NCI-H748 (cell line): ENCODE results near the gene GCC1.
"Not testable (repeated sequence)": the region's sequence is repeated elsewhere in the genome, so short reads cannot be mapped to it uniquely, and the experiment has no call there.

Experiments
- DNase-seq: peaks from one replicate; lab custom pipeline; 2025; ENCODE audit not compliant: unreplicated experiment; lab: John Stamatoyannopoulos, UW

Gene GCC1

GRCh38 chr7:127591189-127591588 is 5.8 kb upstream of the GCC1 start:
- DNase-seq: no peak

GRCh38 chr7:127589896-127590295 is 4.5 kb upstream of the GCC1 start:
- DNase-seq: no peak

- DNase-seq: peak; percentile 85
Measured at GRCh38 chr7:127588697-127589482, 3.5 kb upstream of the GCC1 start.

GRCh38 chr7:127588019-127588696 is 2.8 kb upstream of the GCC1 start, which contains the start of gene ARF5:
Gene ARF5 (plus strand): TSS chr7:127588411. CDS start chr7:127588499, 88 bp downstream.
- DNase-seq: peak; percentile 82

- DNase-seq: no peak
Measured at GRCh38 chr7:127587663-127588018, 2.2 kb upstream of the GCC1 start.

- DNase-seq: no peak
Measured at GRCh38 chr7:127586346-127586745, 950 bp upstream of the GCC1 start.

- DNase-seq: no peak
Measured at GRCh38 chr7:127584648-127585043, 750 bp downstream of the GCC1 start.

- no peak for DNase-seq
Measured at GRCh38 chr7:127582361-127582760, 3.0 kb downstream of the GCC1 start.

- no peak for DNase-seq
Measured at GRCh38 chr7:127581716-127582115, 3.7 kb downstream of the GCC1 start.

GRCh38 chr7:127580612-127581011 is 4.8 kb downstream of the GCC1 start:
- no peak for DNase-seq

GRCh38 chr7:127578711-127579275 is 6.6 kb downstream of the GCC1 start:
- no peak for DNase-seq

GRCh38 chr7:127578036-127578684 is 7.2 kb downstream of the GCC1 start:
- DNase-seq: no peak

- DNase-seq: no peak
Measured at GRCh38 chr7:127571741-127572505, 13.5 kb downstream of the GCC1 start.

GRCh38 chr7:127568034-127568433 is 17.4 kb downstream of the GCC1 start:
- DNase-seq: not testable (repeated sequence)

GRCh38 chr7:127566242-127566641 is 19.2 kb downstream of the GCC1 start:
- no peak for DNase-seq

GRCh38 chr7:127557803-127558202 is 27.6 kb downstream of the GCC1 start:
- no peak for DNase-seq

- DNase-seq: no peak
Measured at GRCh38 chr7:127556404-127556803, 29.0 kb downstream of the GCC1 start.

- DNase-seq: no peak
Measured at GRCh38 chr7:127551941-127552340, 33.5 kb downstream of the GCC1 start.

GRCh38 chr7:127550247-127550646 is 35.1 kb downstream of the GCC1 start:
- DNase-seq: no peak

- no peak for DNase-seq
Measured at GRCh38 chr7:127546313-127546712, 39.1 kb downstream of the GCC1 start.

GRCh38 chr7:127541548-127541947 is 43.8 kb downstream of the GCC1 start:
- no peak for DNase-seq
